Endothelial cell of umbilical vein (primary cell): ENCODE measurements around the gene PRSS48. TPM values are rescaled to one million over a fixed set of nuclear protein-coding genes. Genes with fewer than 3 reads are reported as not detected.

Source experiments
- BruUV-seq: library from RNA; stranded (reverse); fragments of 400-500 nt; replicated peaks from 2 replicates; lab custom pipeline; 2021; lab: Mats Ljungman, UMichigan
- CTCF ChIA-PET: fragments of 300-600, 350-600 bp; sonication (Branson Sonifier 250); formaldehyde crosslinking; loops from one replicate; lab custom pipeline; 2021; ENCODE audit warnings: antibody characterized with exemption, inconsistent platforms; lab: Charles Lee
- POLR2A ChIA-PET: fragments of 300-600, 350-600 bp; sonication (Branson Sonifier 250); formaldehyde crosslinking; loops from one replicate; lab custom pipeline; 2021; ENCODE audit warnings: antibody characterized with exemption, inconsistent platforms; lab: Charles Lee
- DNase-seq: peaks from one replicate; pipeline ENCODE4 v3.0.0-alpha.2; 2011; ENCODE audit warnings: low read depth, low spot score
- FAIRE-seq: peaks from 2 replicates; lab custom pipeline; 2011; peaks lifted over from hg19 to GRCh38; lab: Jason Lieb, UNC
- H2AFZ ChIP-seq: 2 replicates; pipeline ENCODE4 v1.6.0; 2012; ENCODE audit warnings: low read depth, low read length, control low read depth, inconsistent platforms
- H3K27ac ChIP-seq: 2 replicates; pipeline ENCODE4 v1.5.1; 2011; ENCODE audit warnings: low read depth, mild to moderate bottlenecking, control low read depth, low read length, moderate library complexity; ENCODE audit not compliant: insufficient read depth
- H3K27me3 ChIP-seq, 2 experiments: 2 replicates each; pipeline versions ENCODE4 v1.6.0 to v1.6.1; 2011; ENCODE audit warnings: low read length in 2 of 2, mixed read lengths in 1 of 2; ENCODE audit not compliant: control insufficient read depth in 2 of 2, insufficient read depth in 2 of 2
- H3K36me3 ChIP-seq, 2 experiments: 2 replicates in 1 of 2; 3 replicates in 1 of 2; pipeline ENCODE4 v1.5.1; 2011; ENCODE audit warnings: low read length in 2 of 2, mild to moderate bottlenecking in 1 of 2, moderate library complexity in 1 of 2; ENCODE audit not compliant: control insufficient read depth in 2 of 2, insufficient read depth in 2 of 2; ENCODE audit errors: extremely low read depth in 1 of 2
- H3K4me1 ChIP-seq: 3 replicates; pipeline ENCODE4 v1.5.1; 2011; ENCODE audit warnings: mild to moderate bottlenecking, low read length; ENCODE audit not compliant: control insufficient read depth, insufficient read depth; ENCODE audit errors: extremely low read depth
- H3K4me2 ChIP-seq: 2 replicates; pipeline ENCODE4 v1.6.1; 2011; ENCODE audit warnings: low read length, control low read depth, mixed read lengths; ENCODE audit not compliant: insufficient read depth
- H3K4me3 ChIP-seq, 3 experiments: fragments of 200-600 bp in 1 of 3; sonication (generic), shearing (Covaris generic) in 1 of 3; replicated peaks in 1 of 3; 2 replicates each; pipeline ENCODE4 v1.5.1; 2011 to 2016; ENCODE audit warnings: control low read depth in 3 of 3, low read length in 3 of 3, mild to moderate bottlenecking in 2 of 3, inconsistent platforms in 1 of 3, low read depth in 1 of 3, moderate library complexity in 1 of 3; ENCODE audit not compliant: insufficient read depth in 1 of 3
- H3K79me2 ChIP-seq: 2 replicates; pipeline ENCODE4 v1.6.0; 2012; ENCODE audit warnings: low read length, inconsistent platforms; ENCODE audit not compliant: control insufficient read depth, insufficient read depth
- H3K9ac ChIP-seq: replicated peaks from 2 replicates; pipeline ENCODE3; 2011; ENCODE audit warnings: low read length, control low read depth; ENCODE audit not compliant: insufficient read depth; ENCODE audit errors: extremely low read depth
- H3K9me1 ChIP-seq: replicated peaks from 3 replicates; pipeline ENCODE4 v1.6.0; 2011; ENCODE audit warnings: mild to moderate bottlenecking, low read length; ENCODE audit not compliant: control insufficient read depth, insufficient read depth; ENCODE audit errors: extremely low read depth
- H3K9me3 ChIP-seq: replicated peaks from 2 replicates; pipeline ENCODE4 v1.5.1; 2012; ENCODE audit warnings: low read length, inconsistent platforms; ENCODE audit not compliant: control insufficient read depth, insufficient read depth
- H4K20me1 ChIP-seq: replicated peaks from 2 replicates; pipeline ENCODE3; 2011; ENCODE audit warnings: mild to moderate bottlenecking, low read length; ENCODE audit not compliant: control insufficient read depth, insufficient read depth; ENCODE audit errors: extremely low read depth
- CTCF ChIP-seq, 2 donors: IDR thresholded peaks; 1 replicate in 1 of 2; 2 replicates in 1 of 2; pipeline ENCODE4 v1.5.1; 2011; ENCODE audit warnings: low read length in 2 of 2, mild to moderate bottlenecking in 2 of 2, moderate library complexity in 2 of 2, control low read depth in 1 of 2, inconsistent platforms in 1 of 2, low read depth in 1 of 2; ENCODE audit not compliant: insufficient read depth in 1 of 2; ENCODE audit errors: extremely low read depth in 1 of 2
- EZH2 ChIP-seq: IDR thresholded peaks from 2 replicates; pipeline ENCODE4 v1.6.1; 2012; ENCODE audit warnings: borderline replicate concordance, low read depth, mild to moderate bottlenecking, moderate library complexity, low read length, inconsistent platforms; ENCODE audit not compliant: severe bottlenecking
- FOS ChIP-seq: IDR thresholded peaks from 2 replicates; pipeline ENCODE4 v1.6.1; 2011; ENCODE audit warnings: mild to moderate bottlenecking, low read length, moderate library complexity, borderline replicate concordance; ENCODE audit not compliant: insufficient read depth
- GATA2 ChIP-seq: IDR thresholded peaks from 2 replicates; pipeline ENCODE4 v1.7.0; 2011; ENCODE audit warnings: low read depth, mild to moderate bottlenecking, moderate library complexity, mixed read lengths, low read length; ENCODE audit not compliant: insufficient read length, insufficient read depth
- JUN ChIP-seq: IDR thresholded peaks from 2 replicates; pipeline ENCODE4 v1.6.1; 2011; ENCODE audit warnings: borderline replicate concordance, low read depth; ENCODE audit not compliant: insufficient read length, insufficient read depth
- MAX ChIP-seq: IDR thresholded peaks from 2 replicates; pipeline ENCODE4 v1.6.1; 2011; ENCODE audit not compliant: insufficient read depth, insufficient read length
- MYC ChIP-seq: IDR thresholded peaks from one replicate; pipeline ENCODE4 v1.6.1; 2011; ENCODE audit warnings: mild to moderate bottlenecking, low read depth, low read length
- POLR2A ChIP-seq: IDR thresholded peaks from 2 replicates; pipeline ENCODE4 v1.6.1; 2012; ENCODE audit warnings: low read depth, mild to moderate bottlenecking, control low read depth, low read length
- POLR2AphosphoS5 ChIP-seq: IDR thresholded peaks from 2 replicates; pipeline ENCODE4 v1.6.1; 2012; ENCODE audit warnings: low read depth, mild to moderate bottlenecking, control low read depth, low read length, moderate library complexity; ENCODE audit not compliant: insufficient read depth
- dilution Hi-C: fragments of 300-500 bp; cut with MboI; formaldehyde crosslinking; loops from one replicate; pipeline ENCODE4 v1.15.0; 2019; ENCODE audit warnings: low sequenced_read_pairs; ENCODE audit not compliant: extremely low pct_ligation_motif_present
- intact Hi-C: fragments of 100-400 bp; cut with micrococcal nuclease; formaldehyde crosslinking; loops from one replicate; pipeline ENCODE4 v1.10.0; 2022
- polyA plus RNA-seq, 4 experiments: library from polyadenylated mRNA; depleted of rRNA in 3 of 4; stranded (reverse) in 3 of 4; unstranded in 1 of 4; fragments of >200 nt; gene quantifications; 2 replicates each; pipeline versions ENCODE4 v1.2.1 to v1.2.3, GENCODE V29; 2011 to 2012; ENCODE audit warnings: missing spikeins in 1 of 4
- total RNA-seq: library from RNA; stranded (reverse); gene quantifications from 2 replicates; pipeline ENCODE4 v1.2.3, GENCODE V29; 2021

Gene PRSS48
- total and polyA plus RNA-seq, 2 donors (not counting 3 experiments of a cell fraction or from before 2014, with no cell fraction given) = not detected

GRCh38 chr4:151266497-151266896 lies 10.5 kb upstream of the PRSS48 start:
- dilution Hi-C loops = no loop called here

GRCh38 chr4:151267104-151267503 lies 9.9 kb upstream of the PRSS48 start:
- no peaks in the 10 kb centered on the region for H3K9me1 ChIP-seq
- FAIRE-seq (no peak), DNase-seq (no peak)
- H3K4me2 ChIP-seq = no peak overlapping the region
- peaks cover 16% of the 10 kb centered on the region for H3K79me2 ChIP-seq
- no peak overlapping the region for H3K27ac ChIP-seq
- no TSS peak for BruUV-seq
- H3K27me3 ChIP-seq = no peaks in the 10 kb centered on the region
- dilution Hi-C loops (no loop called here), intact Hi-C loops (no loop called here)
- no peaks in the 10 kb centered on the region for H4K20me1 ChIP-seq
- ChIA-PET CTCF (interaction anchor here (1.3 to 1.7 kb wide), 2 partner anchors 9 to 22 kb away, joined by 3 to 4 read pairs; no protein-coding TSS in a partner anchor), POLR2A (no interaction called here)
- H3K4me1 ChIP-seq = peaks cover 13% of the 10 kb centered on the region
- H2AFZ ChIP-seq = no peak overlapping the region
- no peak overlapping the region for H3K9ac ChIP-seq
- no peak overlapping the region for H3K4me3 ChIP-seq
- no peaks in the 10 kb centered on the region for H3K9me3 ChIP-seq
- TF ChIP-seq JUN = no peak
- TF ChIP-seq MAX = no peak
- no peak for TF ChIP-seq GATA2
- no peak for TF ChIP-seq EZH2
- no peak for TF ChIP-seq POLR2AphosphoS5
- TF ChIP-seq FOS = no peak
- TF ChIP-seq MYC = no peak
- TF ChIP-seq POLR2A = no peak
- no peak for TF ChIP-seq CTCF (IDR thresholded peaks at IDR 0.05; ENCODE audit: extremely low read depth in 1 of 2, insufficient read depth in 1 of 2, low read depth in 1 of 2, low read length in 2 of 2)
- no peaks in the 10 kb centered on the region for H3K36me3 ChIP-seq

More at GRCh38 chr4:151266497-151266896, 10.5 kb upstream of the PRSS48 start:
- H3K4me1 ChIP-seq = peaks cover 13% of the 10 kb centered on the region
- FAIRE-seq (peak; percentile 70), DNase-seq (peak; percentile 42)
- no peak overlapping the region for H3K4me3 ChIP-seq
- H3K9me3 ChIP-seq = no peaks in the 10 kb centered on the region
- H3K9ac ChIP-seq = no peak overlapping the region
- H3K27ac ChIP-seq = no peak overlapping the region
- BruUV-seq = no TSS peak
- ChIA-PET POLR2A (no interaction called here), CTCF (interaction anchor here (1.3 to 1.7 kb wide), 2 partner anchors 10 to 21 kb away, joined by 3 to 4 read pairs; no protein-coding TSS in a partner anchor)
- H3K79me2 ChIP-seq = peaks cover 13% of the 10 kb centered on the region
- H3K4me2 ChIP-seq = no peak overlapping the region
- TF ChIP-seq FOS (peak; percentile 26), POLR2AphosphoS5 (no peak)
- no peaks in the 10 kb centered on the region for H3K27me3 ChIP-seq
- no peaks in the 10 kb centered on the region for H3K9me1 ChIP-seq
- H4K20me1 ChIP-seq = no peaks in the 10 kb centered on the region
- intact Hi-C loops = no loop called here
- no peaks in the 10 kb centered on the region for H3K36me3 ChIP-seq
- H2AFZ ChIP-seq = no peak overlapping the region
